GM21723 (cell line): ENCODE measurements around the gene ARHGAP6.

Source experiments
- ATAC-seq: cut with Tn5 transposase; IDR thresholded peaks from one replicate; pipeline ENCODE4 v1.9.1; 2021; ENCODE audit warnings: mild to moderate bottlenecking, moderate library complexity; ENCODE audit not compliant: unreplicated experiment

ARHGAP6 gene

GRCh38 chrX:11665168-11666111 lies at the start of gene ARHGAP6:
TSS of gene ARHGAP6 (minus strand) at chrX:11665920. CDS start at chrX:11664828, 1,092 bp downstream.
- no peak for ATAC-seq

- no peak for ATAC-seq
Observed at GRCh38 chrX:11704725-11705495, 39.2 kb upstream of the ARHGAP6 start.

GRCh38 chrX:11703855-11704254 lies 38.1 kb upstream of the ARHGAP6 start:
- no peak for ATAC-seq

GRCh38 chrX:11702965-11703631 lies 37.4 kb upstream of the ARHGAP6 start:
- no peak for ATAC-seq

- ATAC-seq, result no peak
Observed at GRCh38 chrX:11702420-11702819, 36.7 kb upstream of the ARHGAP6 start.

GRCh38 chrX:11698702-11699101 lies 33.0 kb upstream of the ARHGAP6 start:
- ATAC-seq, result no peak

GRCh38 chrX:11688201-11688600 lies 22.5 kb upstream of the ARHGAP6 start:
- ATAC-seq, result no peak

- no peak for ATAC-seq
Observed at GRCh38 chrX:11687157-11687556, 21.4 kb upstream of the ARHGAP6 start.

- no peak for ATAC-seq
Observed at GRCh38 chrX:11683057-11683456, 17.3 kb upstream of the ARHGAP6 start.

- ATAC-seq, result no peak
Observed at GRCh38 chrX:11678158-11678557, 12.4 kb upstream of the ARHGAP6 start.

- no peak for ATAC-seq
Observed at GRCh38 chrX:11672213-11672612, 6.5 kb upstream of the ARHGAP6 start.

GRCh38 chrX:11670316-11670715 lies 4.6 kb upstream of the ARHGAP6 start:
- no peak for ATAC-seq

- no peak for ATAC-seq
Observed at GRCh38 chrX:11666952-11667685, 1.4 kb upstream of the ARHGAP6 start.

- ATAC-seq, result no peak
Observed at GRCh38 chrX:11666164-11666563, 444 bp upstream of the ARHGAP6 start.

- ATAC-seq, result no peak
Observed at GRCh38 chrX:11664211-11665167, 1.2 kb downstream of the ARHGAP6 start.

GRCh38 chrX:11663875-11664210 lies 1.9 kb downstream of the ARHGAP6 start:
- ATAC-seq, result no peak

GRCh38 chrX:11655282-11656015 lies 10.3 kb downstream of the ARHGAP6 start:
- no peak for ATAC-seq

GRCh38 chrX:11648705-11649519 lies 16.8 kb downstream of the ARHGAP6 start:
- ATAC-seq, result no peak
